HCT116 (cell line): Measurements from ENCODE around the gene SLC2A13. TPM values are rescaled to one million over a fixed set of nuclear protein-coding genes. Genes with fewer than 3 reads are reported as not detected.

ENCODE experiments used
- ATAC-seq: fragments of 200-7000 bp; cut with Tn5 transposase; 2 replicates; pipeline ENCODE4 v1.9.1; 2020; ENCODE audit warnings: mild to moderate bottlenecking, moderate library complexity
- BruUV-seq: library from RNA; stranded (reverse); fragments of 400-500 nt; replicated peaks from 2 replicates; lab custom pipeline; 2021; lab: Mats Ljungman, UMichigan
- CTCF ChIA-PET: fragments of 300-600 bp; sonication (Branson Sonifier 250); formaldehyde crosslinking; loops from one replicate; lab custom pipeline; 2021; ENCODE audit warnings: antibody characterized with exemption; lab: Charles Lee
- POLR2A ChIA-PET: fragments of 300-600, 350-600 bp; sonication (Branson Sonifier 250); formaldehyde crosslinking; loops from one replicate; lab custom pipeline; 2021; ENCODE audit warnings: antibody characterized with exemption; lab: Charles Lee
- RAD21 ChIA-PET, 2 experiments: fragments of 300-600 bp; sonication (Branson Sonifier 250); formaldehyde crosslinking; loops; one replicate each; lab custom pipeline; 2023; ENCODE audit warnings: low total read pairs in 2 of 2; ENCODE audit not compliant: uncharacterized antibody in 2 of 2, unreplicated experiment in 2 of 2, low non-redundant PET in 1 of 2; lab: Charles Lee
- DNase-seq: peaks from one replicate; pipeline ENCODE4 v3.0.0-alpha.2; 2010; ENCODE audit warnings: low read depth, low spot score
- H2AFZ ChIP-seq: fragments of 200-600 bp; shearing (Covaris generic), sonication (generic); 2 replicates; pipeline ENCODE4 v1.6.1; 2017; ENCODE audit warnings: low read depth, mixed run types, mixed read lengths, antibody characterized with exemption, low read length; ENCODE audit not compliant: poor library complexity, severe bottlenecking
- H3K27ac ChIP-seq: 2 replicates; pipeline ENCODE4 v1.5.1; 2012; ENCODE audit warnings: low read depth, low read length
- H3K27me3 ChIP-seq: fragments of 200-600 bp; sonication (generic); 2 replicates; pipeline ENCODE4 v1.6.1; 2016; ENCODE audit warnings: mixed run types, low read length, mixed read lengths; ENCODE audit not compliant: insufficient read depth
- H3K36me3 ChIP-seq, 2 experiments: fragments of 200-500 bp in 1 of 2; fragments of 200-600 bp in 1 of 2; sonication (Bioruptor generic) in 1 of 2; sonication (generic) in 1 of 2; 2 replicates each; pipeline versions ENCODE4 v1.5.1 to v1.6.1; 2014 to 2016; ENCODE audit warnings: low read length in 2 of 2, inconsistent platforms in 1 of 2, mixed read lengths in 1 of 2, mixed run types in 1 of 2; ENCODE audit not compliant: insufficient read depth in 2 of 2, control insufficient read depth in 1 of 2
- H3K4me1 ChIP-seq, 2 experiments: fragments of 200-600 bp in 1 of 2; sonication (generic) in 1 of 2; 2 replicates each; pipeline versions ENCODE4 v1.5.1 to v1.6.1; 2012 to 2017; ENCODE audit warnings: low read length in 2 of 2, inconsistent platforms in 1 of 2, mild to moderate bottlenecking in 1 of 2, mixed read lengths in 1 of 2, mixed run types in 1 of 2, moderate library complexity in 1 of 2; ENCODE audit not compliant: insufficient read depth in 2 of 2, control insufficient read depth in 1 of 2
- H3K4me2 ChIP-seq: fragments of 200-600 bp; sonication (generic); 2 replicates; pipeline ENCODE4 v1.6.1; 2017; ENCODE audit warnings: mixed run types, low read length, mixed read lengths
- H3K4me3 ChIP-seq, 2 experiments: fragments of 200-600 bp in 1 of 2; sonication (generic) in 1 of 2; replicated peaks in 1 of 2; 2 replicates each; pipeline ENCODE4 v1.5.1; 2011 to 2016; ENCODE audit warnings: low read length in 2 of 2, control low read depth in 1 of 2, low read depth in 1 of 2, mild to moderate bottlenecking in 1 of 2, mixed read lengths in 1 of 2, mixed run types in 1 of 2
- H3K79me2 ChIP-seq: fragments of 200-600 bp; sonication (generic); 2 replicates; pipeline ENCODE4 v1.6.1; 2017; ENCODE audit warnings: mild to moderate bottlenecking, mixed run types, low read length, moderate library complexity, mixed read lengths; ENCODE audit not compliant: insufficient read depth
- H3K9ac ChIP-seq: fragments of 200-600 bp; sonication (generic); 2 replicates; pipeline ENCODE4 v1.6.1; 2016; ENCODE audit warnings: low read length, mixed read lengths
- H3K9me2 ChIP-seq: fragments of 200-600 bp; sonication (generic), shearing (Covaris generic); 2 replicates; pipeline ENCODE4 v1.6.1; 2017; ENCODE audit warnings: mixed run types, mild to moderate bottlenecking, moderate library complexity; ENCODE audit not compliant: insufficient read depth
- H3K9me3 ChIP-seq, 2 experiments: fragments of 200-500 bp in 1 of 2; fragments of 200-600 bp in 1 of 2; sonication (Bioruptor generic) in 1 of 2; sonication (generic) in 1 of 2; 2 replicates each; pipeline ENCODE4 v1.6.1; 2014 to 2017; ENCODE audit warnings: low read length in 2 of 2, mixed read lengths in 2 of 2, inconsistent platforms in 1 of 2, low read depth in 1 of 2, mild to moderate bottlenecking in 1 of 2, mixed run types in 1 of 2, moderate library complexity in 1 of 2; ENCODE audit not compliant: control insufficient read depth in 1 of 2, insufficient read depth in 1 of 2
- H4K20me1 ChIP-seq: fragments of 200-600 bp; sonication (generic), shearing (Covaris generic); 2 replicates; pipeline ENCODE4 v1.6.1; 2017; ENCODE audit warnings: mixed run types, mild to moderate bottlenecking, moderate library complexity; ENCODE audit not compliant: insufficient read depth
- CBX3 ChIP-seq: IDR thresholded peaks from 2 replicates; pipeline ENCODE4 v1.6.1; 2012; ENCODE audit warnings: low read depth
- CEBPB ChIP-seq: IDR thresholded peaks from 2 replicates; pipeline ENCODE4 v1.6.1; 2012; ENCODE audit warnings: low read depth
- EGR1 ChIP-seq: IDR thresholded peaks from 2 replicates; pipeline ENCODE4 v1.6.1; 2012; ENCODE audit warnings: low read depth
- ELF1 ChIP-seq: IDR thresholded peaks from 2 replicates; pipeline ENCODE4 v1.6.1; 2012; ENCODE audit warnings: low read depth, borderline replicate concordance
- EZH2 ChIP-seq: fragments of 200-600 bp; sonication (generic); IDR thresholded peaks from 2 replicates; pipeline ENCODE4 v1.6.1; 2017; ENCODE audit warnings: antibody characterized with exemption, mixed run types
- FOSL1 ChIP-seq: IDR thresholded peaks from 2 replicates; pipeline ENCODE4 v1.6.1; 2012; ENCODE audit warnings: low read depth
- POLR2A ChIP-seq: IDR thresholded peaks from 2 replicates; pipeline ENCODE4 v1.7.0; 2011; ENCODE audit warnings: borderline replicate concordance; ENCODE audit not compliant: insufficient read depth, insufficient read length; ENCODE audit errors: extremely low read depth
- POLR2AphosphoS5 ChIP-seq: IDR thresholded peaks from 2 replicates; pipeline ENCODE4 v1.6.1; 2011; ENCODE audit warnings: mild to moderate bottlenecking, low read depth, low read length, moderate library complexity
- RAD21 ChIP-seq: IDR thresholded peaks from 2 replicates; pipeline ENCODE4 v1.6.1; 2012; ENCODE audit warnings: low read depth, mild to moderate bottlenecking
- SIN3A ChIP-seq: IDR thresholded peaks from 2 replicates; pipeline ENCODE4 v1.6.1; 2012; ENCODE audit warnings: low read depth
- SP1 ChIP-seq: IDR thresholded peaks from 2 replicates; pipeline ENCODE4 v1.6.1; 2012; ENCODE audit warnings: low read depth
- SRF ChIP-seq: IDR thresholded peaks from 2 replicates; pipeline ENCODE4 v1.6.1; 2012; ENCODE audit warnings: low read depth
- TCF7L2 ChIP-seq: IDR thresholded peaks from 2 replicates; pipeline ENCODE4 v1.7.0; 2011; ENCODE audit warnings: borderline replicate concordance, inconsistent platforms; ENCODE audit not compliant: insufficient read depth, insufficient read length; ENCODE audit errors: extremely low read depth
- ZNF274 ChIP-seq: fragments of 200-500 bp; sonication (Bioruptor generic); IDR thresholded peaks from 2 replicates; pipeline ENCODE4 v1.6.1; 2014; ENCODE audit warnings: mild to moderate bottlenecking, low read depth, low read length, inconsistent platforms
- intact Hi-C: fragments of 100-400 bp; cut with micrococcal nuclease; formaldehyde crosslinking; loops from 2 replicates; pipeline ENCODE4 v1.10.0; 2022
- total RNA-seq: library from RNA; stranded (reverse); gene quantifications from one replicate; pipeline ENCODE4 v1.2.1, GENCODE V29; 2021; ENCODE audit not compliant: unreplicated experiment
- TF ChIP-seq, protein P1 (sequence below): IDR thresholded peaks from 2 replicates; pipeline ENCODE4 v1.6.1; 2012
- TF ChIP-seq, protein P2 (sequence below): IDR thresholded peaks from 2 replicates; pipeline ENCODE4 v1.6.1; 2011; ENCODE audit warnings: mild to moderate bottlenecking, low read length, moderate library complexity; ENCODE audit not compliant: insufficient replicate concordance; ENCODE audit errors: extremely low read depth
- TF ChIP-seq, protein P3 (sequence below): IDR thresholded peaks from 2 replicates; pipeline ENCODE4 v1.6.1; 2012
- TF ChIP-seq, protein P4 (sequence below): IDR thresholded peaks from 2 replicates; pipeline ENCODE4 v1.6.1; 2012; ENCODE audit warnings: low read depth

The SLC2A13 gene
- total RNA-seq, 1 experiment from 2014 or later = 6.8 TPM

DNA sequence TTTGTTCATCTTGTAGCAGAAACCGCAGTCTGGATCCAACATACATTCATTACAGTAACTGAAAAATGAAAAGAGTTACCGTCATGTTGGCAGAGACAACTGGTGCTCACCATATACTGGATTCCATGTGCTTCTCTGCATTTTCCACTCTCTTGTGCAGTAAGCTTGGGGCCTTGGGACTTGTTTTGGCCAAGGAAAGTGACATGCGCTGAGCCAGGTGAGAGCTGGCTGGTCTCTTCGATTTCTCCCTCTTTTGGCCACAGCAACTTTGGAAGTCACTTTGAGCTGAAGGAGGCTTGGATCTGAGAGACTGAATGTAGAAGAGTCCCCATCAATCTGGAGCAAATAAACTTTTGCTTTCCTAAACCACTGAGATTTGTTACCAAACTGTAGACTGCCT lies 275.7 kb downstream of the SLC2A13 start:
- H3K27me3 ChIP-seq = no peaks in the 10 kb centered on the region
- no peaks in the 10 kb centered on the region for H3K9me2 ChIP-seq
- H2AFZ ChIP-seq = no peak overlapping the region
- H3K4me2 ChIP-seq = no peak overlapping the region
- H3K4me3 ChIP-seq = no peak overlapping the region
- POLR2A ChIA-PET = no interaction called here
- intact Hi-C loops = no loop called here
- CTCF ChIA-PET = no interaction called here
- no TSS peak for BruUV-seq
- no peaks in the 10 kb centered on the region for H3K4me1 ChIP-seq
- no peaks in the 10 kb centered on the region for H3K9me3 ChIP-seq
- H3K36me3 ChIP-seq = no peaks in the 10 kb centered on the region
- H3K9ac ChIP-seq = no peak overlapping the region
- no peaks in the 10 kb centered on the region for H4K20me1 ChIP-seq
- ATAC-seq (no peak), DNase-seq (no peak)
- no peaks in the 10 kb centered on the region for H3K79me2 ChIP-seq
- RAD21 ChIA-PET = no interaction called here
- TF ChIP-seq, protein P1, sequence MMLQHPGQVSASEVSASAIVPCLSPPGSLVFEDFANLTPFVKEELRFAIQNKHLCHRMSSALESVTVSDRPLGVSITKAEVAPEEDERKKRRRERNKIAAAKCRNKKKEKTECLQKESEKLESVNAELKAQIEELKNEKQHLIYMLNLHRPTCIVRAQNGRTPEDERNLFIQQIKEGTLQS = no peak
- TF ChIP-seq CBX3 = no peak
- no peak for TF ChIP-seq ZNF274
- no peak for TF ChIP-seq EGR1
- TF ChIP-seq, protein P2, sequence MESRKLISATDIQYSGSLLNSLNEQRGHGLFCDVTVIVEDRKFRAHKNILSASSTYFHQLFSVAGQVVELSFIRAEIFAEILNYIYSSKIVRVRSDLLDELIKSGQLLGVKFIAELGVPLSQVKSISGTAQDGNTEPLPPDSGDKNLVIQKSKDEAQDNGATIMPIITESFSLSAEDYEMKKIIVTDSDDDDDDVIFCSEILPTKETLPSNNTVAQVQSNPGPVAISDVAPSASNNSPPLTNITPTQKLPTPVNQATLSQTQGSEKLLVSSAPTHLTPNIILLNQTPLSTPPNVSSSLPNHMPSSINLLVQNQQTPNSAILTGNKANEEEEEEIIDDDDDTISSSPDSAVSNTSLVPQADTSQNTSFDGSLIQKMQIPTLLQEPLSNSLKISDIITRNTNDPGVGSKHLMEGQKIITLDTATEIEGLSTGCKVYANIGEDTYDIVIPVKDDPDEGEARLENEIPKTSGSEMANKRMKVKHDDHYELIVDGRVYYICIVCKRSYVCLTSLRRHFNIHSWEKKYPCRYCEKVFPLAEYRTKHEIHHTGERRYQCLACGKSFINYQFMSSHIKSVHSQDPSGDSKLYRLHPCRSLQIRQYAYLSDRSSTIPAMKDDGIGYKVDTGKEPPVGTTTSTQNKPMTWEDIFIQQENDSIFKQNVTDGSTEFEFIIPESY = no peak
- TF ChIP-seq, protein P3, sequence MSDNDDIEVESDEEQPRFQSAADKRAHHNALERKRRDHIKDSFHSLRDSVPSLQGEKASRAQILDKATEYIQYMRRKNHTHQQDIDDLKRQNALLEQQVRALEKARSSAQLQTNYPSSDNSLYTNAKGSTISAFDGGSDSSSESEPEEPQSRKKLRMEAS = no peak
- no peak for TF ChIP-seq SP1
- TF ChIP-seq EZH2 = no peak
- TF ChIP-seq RAD21 = no peak
- TF ChIP-seq POLR2A = no peak
- no peak for TF ChIP-seq SRF
- no peak for TF ChIP-seq FOSL1
- TF ChIP-seq TCF7L2 = no peak
- TF ChIP-seq SIN3A = no peak
- no peak for TF ChIP-seq ELF1
- no peak for TF ChIP-seq POLR2AphosphoS5
- TF ChIP-seq, protein P4, sequence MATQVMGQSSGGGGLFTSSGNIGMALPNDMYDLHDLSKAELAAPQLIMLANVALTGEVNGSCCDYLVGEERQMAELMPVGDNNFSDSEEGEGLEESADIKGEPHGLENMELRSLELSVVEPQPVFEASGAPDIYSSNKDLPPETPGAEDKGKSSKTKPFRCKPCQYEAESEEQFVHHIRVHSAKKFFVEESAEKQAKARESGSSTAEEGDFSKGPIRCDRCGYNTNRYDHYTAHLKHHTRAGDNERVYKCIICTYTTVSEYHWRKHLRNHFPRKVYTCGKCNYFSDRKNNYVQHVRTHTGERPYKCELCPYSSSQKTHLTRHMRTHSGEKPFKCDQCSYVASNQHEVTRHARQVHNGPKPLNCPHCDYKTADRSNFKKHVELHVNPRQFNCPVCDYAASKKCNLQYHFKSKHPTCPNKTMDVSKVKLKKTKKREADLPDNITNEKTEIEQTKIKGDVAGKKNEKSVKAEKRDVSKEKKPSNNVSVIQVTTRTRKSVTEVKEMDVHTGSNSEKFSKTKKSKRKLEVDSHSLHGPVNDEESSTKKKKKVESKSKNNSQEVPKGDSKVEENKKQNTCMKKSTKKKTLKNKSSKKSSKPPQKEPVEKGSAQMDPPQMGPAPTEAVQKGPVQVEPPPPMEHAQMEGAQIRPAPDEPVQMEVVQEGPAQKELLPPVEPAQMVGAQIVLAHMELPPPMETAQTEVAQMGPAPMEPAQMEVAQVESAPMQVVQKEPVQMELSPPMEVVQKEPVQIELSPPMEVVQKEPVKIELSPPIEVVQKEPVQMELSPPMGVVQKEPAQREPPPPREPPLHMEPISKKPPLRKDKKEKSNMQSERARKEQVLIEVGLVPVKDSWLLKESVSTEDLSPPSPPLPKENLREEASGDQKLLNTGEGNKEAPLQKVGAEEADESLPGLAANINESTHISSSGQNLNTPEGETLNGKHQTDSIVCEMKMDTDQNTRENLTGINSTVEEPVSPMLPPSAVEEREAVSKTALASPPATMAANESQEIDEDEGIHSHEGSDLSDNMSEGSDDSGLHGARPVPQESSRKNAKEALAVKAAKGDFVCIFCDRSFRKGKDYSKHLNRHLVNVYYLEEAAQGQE = no peak
- no peak for TF ChIP-seq CEBPB
- no peak overlapping the region for H3K27ac ChIP-seq
